ENCODE results near the gene DNAJC11.

- TF ChIP-seq CTCF (IDR thresholded peaks at IDR 0.05) (no peak), EZH2 (IDR thresholded peaks at IDR 0.05) (no peak)
Observed at GRCh38 chr1:6596351-6596750, 105.3 kb downstream of the DNAJC11 start.

Data from neural progenitor cell (in vitro differentiated cells).